Esophagus muscularis mucosa (tissue), 4 donors: ENCODE measurements around the gene SLC38A10. TPM values are rescaled to one million over a fixed set of nuclear protein-coding genes. Genes with fewer than 3 reads are reported as not detected.

ENCODE experiments used
- DNase-seq: peaks from one replicate; pipeline ENCODE4 v3.0.0-alpha.2; 2017; ENCODE audit errors: extremely low spot score
- H3K27ac ChIP-seq, 4 donors: fragments of 200-600 bp; sonication (generic); replicated peaks in 1 of 4; 1 replicate in 3 of 4; 2 replicates in 1 of 4; pipeline ENCODE4 v1.5.1; 2016 to 2019; ENCODE audit warnings: mild to moderate bottlenecking in 1 of 4
- H3K27me3 ChIP-seq, 4 donors: fragments of 200-600 bp; sonication (generic); one replicate each; pipeline versions ENCODE4 v1.5.1 to v1.6.0; 2016 to 2019
- H3K36me3 ChIP-seq, 4 donors: fragments of 200-600 bp; sonication (generic); one replicate each; pipeline ENCODE4 v1.5.1; 2016 to 2019
- H3K4me1 ChIP-seq, 4 donors: fragments of 200-600 bp; sonication (generic); one replicate each; pipeline ENCODE4 v1.5.1; 2016 to 2019
- H3K4me3 ChIP-seq, 4 donors: fragments of 200-600 bp; sonication (generic); 1 replicate in 2 of 4; 2 replicates in 2 of 4; pipeline ENCODE4 v1.5.1; 2016 to 2019; ENCODE audit warnings: mild to moderate bottlenecking in 4 of 4, moderate library complexity in 1 of 4
- H3K9me3 ChIP-seq, 4 donors: fragments of 200-600 bp; sonication (generic); 1 replicate in 3 of 4; 2 replicates in 1 of 4; pipeline ENCODE4 v1.5.1; 2016 to 2019
- EP300 ChIP-seq: sonication (generic); formaldehyde crosslinking; IDR thresholded peaks from one replicate; pipeline ENCODE4 v1.6.1; 2017; ENCODE audit warnings: antibody characterized with exemption
- POLR2A ChIP-seq: fragments of 450-650 bp; IDR thresholded peaks from one replicate; pipeline ENCODE4 v1.6.1; 2017; ENCODE audit warnings: antibody characterized with exemption, moderate library complexity, mild to moderate bottlenecking, low read depth
- POLR2AphosphoS5 ChIP-seq, 2 donors: sonication (generic); formaldehyde crosslinking; IDR thresholded peaks; one replicate each; pipeline ENCODE4 v1.6.1; 2017; ENCODE audit warnings: antibody characterized with exemption in 2 of 2
- WGBS: methylation state at CpG from one replicate; pipeline ENCODE4 v1.1.5; 2018; 5-methylcytosine and 5-hydroxymethylcytosine counted together
- intact Hi-C: fragments of 100-400 bp; cut with DNase I; formaldehyde crosslinking; loops from one replicate; pipeline ENCODE4 v1.15.1; 2023
- total RNA-seq, 4 donors: library from RNA; depleted of rRNA; stranded (reverse); fragments of >200 nt; gene quantifications; one replicate each; pipeline versions ENCODE4 v1.1.0 to v1.2.1, GENCODE V29; 2016
- TF ChIP-seq, protein P1 (sequence below), 3 experiments: fragments of 200-600 bp in 2 of 3; fragments of 450-650 bp in 1 of 3; sonication (generic) in 2 of 3; IDR thresholded peaks; one replicate each; pipeline ENCODE4 v1.5.1; 2017 to 2019; ENCODE audit warnings: antibody characterized with exemption in 3 of 3, mild to moderate bottlenecking in 2 of 3, moderate library complexity in 1 of 3

Gene SLC38A10
- total RNA-seq, 4 donors from 2014 or later, result 78.0 to 103 (median 93.4) TPM

- 95% methylated on average over 17 of the region's 28 CpGs for WGBS
- no peaks in the 10 kb centered on the region for H3K9me3 ChIP-seq
- intact Hi-C loops, result no loop called here
- H3K27me3 ChIP-seq, result no peaks in the 10 kb centered on the region
- TF ChIP-seq EP300 (no peak), POLR2A (no peak), POLR2AphosphoS5 (IDR thresholded peaks at IDR 0.05) (no peak)
- TF ChIP-seq, protein P1, sequence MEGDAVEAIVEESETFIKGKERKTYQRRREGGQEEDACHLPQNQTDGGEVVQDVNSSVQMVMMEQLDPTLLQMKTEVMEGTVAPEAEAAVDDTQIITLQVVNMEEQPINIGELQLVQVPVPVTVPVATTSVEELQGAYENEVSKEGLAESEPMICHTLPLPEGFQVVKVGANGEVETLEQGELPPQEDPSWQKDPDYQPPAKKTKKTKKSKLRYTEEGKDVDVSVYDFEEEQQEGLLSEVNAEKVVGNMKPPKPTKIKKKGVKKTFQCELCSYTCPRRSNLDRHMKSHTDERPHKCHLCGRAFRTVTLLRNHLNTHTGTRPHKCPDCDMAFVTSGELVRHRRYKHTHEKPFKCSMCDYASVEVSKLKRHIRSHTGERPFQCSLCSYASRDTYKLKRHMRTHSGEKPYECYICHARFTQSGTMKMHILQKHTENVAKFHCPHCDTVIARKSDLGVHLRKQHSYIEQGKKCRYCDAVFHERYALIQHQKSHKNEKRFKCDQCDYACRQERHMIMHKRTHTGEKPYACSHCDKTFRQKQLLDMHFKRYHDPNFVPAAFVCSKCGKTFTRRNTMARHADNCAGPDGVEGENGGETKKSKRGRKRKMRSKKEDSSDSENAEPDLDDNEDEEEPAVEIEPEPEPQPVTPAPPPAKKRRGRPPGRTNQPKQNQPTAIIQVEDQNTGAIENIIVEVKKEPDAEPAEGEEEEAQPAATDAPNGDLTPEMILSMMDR (IDR thresholded peaks at IDR 0.05), result no peak
- H3K4me3 ChIP-seq, result no peak overlapping the region
- H3K4me1 ChIP-seq, result peaks cover 0 to 11% (median 4%) of the 10 kb centered on the region in 4 donors
- no peak for DNase-seq
- no peak overlapping the region for H3K27ac ChIP-seq
- peaks cover 3 to 52% (median 35%) of the 10 kb centered on the region in 4 donors for H3K36me3 ChIP-seq
Observed at GRCh38 chr17:81246679-81247338, 48.3 kb downstream of the SLC38A10 start.

GRCh38 chr17:81246343-81246670, 48.8 kb downstream of the SLC38A10 start:
- no peak overlapping the region for H3K27ac ChIP-seq
- no peak for TF ChIP-seq EP300
- TF ChIP-seq, protein P1 (IDR thresholded peaks at IDR 0.05), result no peak
- no peak for TF ChIP-seq POLR2AphosphoS5 (IDR thresholded peaks at IDR 0.05)
- no peak for TF ChIP-seq POLR2A
- no peaks in the 10 kb centered on the region for H3K9me3 ChIP-seq
- DNase-seq, result no peak
- WGBS, result no CpG with 5 or more reads among the region's 10 CpGs
- no peaks in the 10 kb centered on the region for H3K27me3 ChIP-seq
- H3K36me3 ChIP-seq, result peaks cover 0 to 52% (median 36%) of the 10 kb centered on the region in 4 donors
- no peak overlapping the region for H3K4me3 ChIP-seq
- H3K4me1 ChIP-seq, result peaks cover 0 to 11% (median 7%) of the 10 kb centered on the region in 4 donors
- intact Hi-C loops, result no loop called here

DNA sequence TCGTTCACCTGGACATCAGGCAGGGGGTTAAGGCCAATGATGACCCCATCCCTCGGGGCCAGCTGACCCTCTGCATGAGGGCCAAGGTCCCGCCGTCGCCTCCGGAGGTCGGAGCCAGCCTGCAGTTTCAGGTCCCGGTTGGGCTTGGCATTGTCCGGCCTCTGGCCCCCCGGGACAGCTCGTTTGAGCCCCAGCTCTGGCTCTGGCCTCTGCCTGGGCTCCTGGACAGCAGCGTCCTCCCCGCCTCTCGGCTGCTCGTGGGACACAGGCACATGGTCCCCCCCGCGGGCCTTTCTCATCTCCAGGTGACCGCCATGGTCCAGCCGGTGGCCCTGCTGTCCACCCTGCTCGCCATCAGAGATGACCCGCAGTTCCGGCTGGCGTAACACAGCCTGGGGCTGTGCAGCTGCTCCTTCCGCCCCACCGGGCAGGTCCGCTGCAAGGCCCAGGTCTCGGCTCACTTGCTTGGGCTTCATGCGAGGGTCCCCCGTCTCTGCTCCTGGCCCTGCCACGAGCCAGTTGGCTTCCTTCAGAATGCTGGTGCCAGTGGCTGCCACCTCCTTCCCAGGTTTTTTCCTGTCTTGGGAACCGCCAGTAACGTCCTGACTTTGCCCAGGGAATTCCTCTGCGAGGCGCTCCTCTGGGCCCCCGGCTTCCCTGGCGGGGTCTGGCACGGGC, 49.3 kb downstream of the SLC38A10 start:
- TF ChIP-seq, protein P1 (IDR thresholded peaks at IDR 0.05), result no peak
- TF ChIP-seq POLR2A, result no peak
- no peak for TF ChIP-seq EP300
- TF ChIP-seq POLR2AphosphoS5 (IDR thresholded peaks at IDR 0.05), result no peak
- no peak overlapping the region for H3K4me3 ChIP-seq

GRCh38 chr17:81245024-81245664, 50.0 kb downstream of the SLC38A10 start:
- no peak overlapping the region for H3K27ac ChIP-seq
- WGBS, result 88% methylated on average over 16 of the region's 25 CpGs
- H3K9me3 ChIP-seq, result no peaks in the 10 kb centered on the region
- peaks cover 2 to 22% (median 16%) of the 10 kb centered on the region in 4 donors for H3K4me1 ChIP-seq
- intact Hi-C loops, result no loop called here
- H3K27me3 ChIP-seq, result no peaks in the 10 kb centered on the region
- DNase-seq, result no peak
- H3K36me3 ChIP-seq, result peaks cover 0 to 44% (median 27%) of the 10 kb centered on the region in 4 donors
- TF ChIP-seq EP300 (no peak), POLR2A (no peak), POLR2AphosphoS5 (IDR thresholded peaks at IDR 0.05) (no peak)
- TF ChIP-seq, protein P1 (IDR thresholded peaks at IDR 0.05), result no peak
- H3K4me3 ChIP-seq, result no peak overlapping the region

More for the DNA sequence above, 49.3 kb downstream of the SLC38A10 start:
- Histone ChIP-seq H3K9me3 (no peaks in the 10 kb centered on the region), H3K36me3 (peaks cover 0 to 51% (median 34%) of the 10 kb centered on the region in 4 donors), H3K27ac (no peak overlapping the region), H3K4me1 (peaks cover 0 to 15% (median 10%) of the 10 kb centered on the region in 4 donors), H3K27me3 (no peaks in the 10 kb centered on the region)
- DNase-seq, result no peak
- WGBS, result 92% methylated on average over 12 of the region's 37 CpGs
- intact Hi-C loops, result no loop called here
